Trophoblast cell (in vitro differentiated cells and primary cell): ENCODE measurements around the gene CLCA2.

ENCODE experiments used
- DNase-seq, 2 donors: peaks; one replicate each; pipeline ENCODE4 v3.0.0-alpha.2; 2016
- H2AFZ ChIP-seq: 2 replicates; pipeline ENCODE4 v1.6.1; 2013; ENCODE audit warnings: low read length, moderate library complexity, mild to moderate bottlenecking; ENCODE audit not compliant: insufficient read depth, poor library complexity
- H2AK5ac ChIP-seq: 2 replicates; pipeline ENCODE4 v1.6.1; 2013; ENCODE audit warnings: mild to moderate bottlenecking, low read length
- H2BK120ac ChIP-seq: 2 replicates; pipeline ENCODE4 v1.6.1; 2013; ENCODE audit warnings: low read length, mild to moderate bottlenecking, moderate library complexity; ENCODE audit not compliant: insufficient read depth, poor library complexity
- H2BK12ac ChIP-seq: 2 replicates; pipeline ENCODE4 v1.6.1; 2013; ENCODE audit warnings: mild to moderate bottlenecking, low read length, moderate library complexity
- H2BK5ac ChIP-seq: 2 replicates; pipeline ENCODE4 v1.6.1; 2013; ENCODE audit warnings: low read length, low read depth, moderate library complexity, mild to moderate bottlenecking; ENCODE audit not compliant: poor library complexity
- H3K14ac ChIP-seq: 2 replicates; pipeline ENCODE4 v1.6.1; 2013; ENCODE audit warnings: mild to moderate bottlenecking, low read length
- H3K18ac ChIP-seq: 2 replicates; pipeline ENCODE4 v1.6.1; 2013; ENCODE audit warnings: mild to moderate bottlenecking, low read length
- H3K23ac ChIP-seq: 2 replicates; pipeline ENCODE4 v1.6.1; 2013; ENCODE audit warnings: low read length
- H3K27ac ChIP-seq: 2 replicates; pipeline ENCODE4 v1.5.1; 2013; ENCODE audit warnings: low read depth, mild to moderate bottlenecking, inconsistent platforms, low read length, moderate library complexity
- H3K27me3 ChIP-seq: 2 replicates; pipeline ENCODE4 v1.6.1; 2013; ENCODE audit warnings: inconsistent platforms, mild to moderate bottlenecking, low read length, moderate library complexity; ENCODE audit not compliant: insufficient read depth
- H3K36me3 ChIP-seq, 2 experiments: 1 replicate in 1 of 2; 2 replicates in 1 of 2; pipeline ENCODE4 v1.6.1; 2013; ENCODE audit warnings: low read length in 2 of 2, mild to moderate bottlenecking in 2 of 2, moderate library complexity in 1 of 2; ENCODE audit not compliant: insufficient read depth in 2 of 2, control insufficient read depth in 1 of 2
- H3K4ac ChIP-seq: 2 replicates; pipeline ENCODE4 v1.6.1; 2013; ENCODE audit warnings: low read depth, mild to moderate bottlenecking, low read length, moderate library complexity
- H3K4me1 ChIP-seq, 2 experiments: 1 replicate in 1 of 2; 2 replicates in 1 of 2; pipeline ENCODE4 v1.6.1; 2013; ENCODE audit warnings: low read length in 2 of 2, mild to moderate bottlenecking in 2 of 2, moderate library complexity in 1 of 2; ENCODE audit not compliant: insufficient read depth in 2 of 2, control insufficient read depth in 1 of 2
- H3K4me2 ChIP-seq: 2 replicates; pipeline ENCODE4 v1.6.1; 2013; ENCODE audit warnings: inconsistent platforms, mild to moderate bottlenecking, low read length, moderate library complexity
- H3K4me3 ChIP-seq: 2 replicates; pipeline ENCODE4 v1.5.1; 2013; ENCODE audit warnings: mild to moderate bottlenecking, low read depth, low read length, inconsistent platforms
- H3K79me1 ChIP-seq: one replicate; pipeline ENCODE4 v1.6.1; 2013; ENCODE audit warnings: low read length
- H3K79me2 ChIP-seq: 2 replicates; pipeline ENCODE4 v1.6.1; 2013; ENCODE audit warnings: low read length, mild to moderate bottlenecking; ENCODE audit not compliant: control insufficient read depth, insufficient read depth, poor library complexity
- H3K9ac ChIP-seq: 2 replicates; pipeline ENCODE4 v1.6.1; 2013; ENCODE audit warnings: mild to moderate bottlenecking, low read length
- H3K9me3 ChIP-seq: 2 replicates; pipeline ENCODE4 v1.6.1; 2013; ENCODE audit warnings: low read depth, mild to moderate bottlenecking, control low read depth, inconsistent platforms, low read length; ENCODE audit not compliant: insufficient read depth
- H4K12ac ChIP-seq: 2 replicates; pipeline ENCODE4 v1.6.1; 2013; ENCODE audit warnings: low read depth, mild to moderate bottlenecking, low read length, moderate library complexity
- H4K8ac ChIP-seq: 2 replicates; pipeline ENCODE4 v1.6.1; 2013; ENCODE audit warnings: low read depth, mild to moderate bottlenecking, low read length, moderate library complexity
- H4K91ac ChIP-seq: one replicate; pipeline ENCODE4 v1.6.1; 2013; ENCODE audit warnings: low read depth, mild to moderate bottlenecking, low read length, moderate library complexity
- WGBS: extraction: QIAGEN DNeasy Blood & Tissue Kit; methylation state at CpG from one replicate; pipeline ENCODE4 v1.1.7; 2013; ENCODE audit warnings: missing lambda C conversion rate; ENCODE audit not compliant: insufficient read length, insufficient coverage; ENCODE audit errors: extremely low coverage; 5-methylcytosine and 5-hydroxymethylcytosine counted together

CLCA2 gene

DNA sequence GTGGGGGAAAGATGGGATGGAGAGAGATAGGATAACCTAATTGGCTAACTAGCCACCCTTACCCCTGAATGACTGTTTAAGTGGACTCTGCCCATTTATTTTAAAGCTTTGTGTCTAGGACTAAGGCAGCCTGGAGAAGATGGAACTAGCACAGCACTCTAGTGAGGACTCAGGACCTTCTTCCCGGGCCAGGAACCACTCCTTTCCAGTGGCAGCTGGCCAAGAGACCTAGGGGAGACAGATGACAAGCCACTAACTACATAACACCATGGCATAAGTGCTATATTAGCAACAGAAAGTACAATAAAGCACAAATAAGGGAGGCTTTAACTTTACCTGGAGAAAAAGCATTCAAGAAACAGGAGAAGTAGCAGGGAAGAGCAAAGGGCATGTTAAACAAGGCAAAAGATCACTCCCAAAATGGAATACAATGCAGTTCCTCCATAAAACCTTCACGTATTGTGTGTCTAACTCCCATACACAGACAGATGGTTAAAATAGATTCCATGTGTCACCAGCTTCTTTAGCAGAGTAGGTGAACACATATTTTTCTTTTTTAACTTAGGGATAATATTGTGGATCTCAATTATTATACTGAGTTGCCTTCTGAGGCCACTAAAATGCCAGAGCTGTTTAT lies 65.4 kb downstream of the CLCA2 start:
- Histone ChIP-seq H4K91ac (no peak overlapping the region), H4K12ac (no peak overlapping the region), H2BK120ac (no peak overlapping the region), H3K27ac (no peak overlapping the region), H3K9me3 (no peaks in the 10 kb centered on the region), H4K8ac (no peak overlapping the region), H3K4me1 (no peaks in the 10 kb centered on the region), H3K4me2 (no peak overlapping the region), H3K79me1 (no peaks in the 10 kb centered on the region), H2BK5ac (no peak overlapping the region), H3K23ac (no peak overlapping the region), H3K36me3 (no peaks in the 10 kb centered on the region), H3K79me2 (no peaks in the 10 kb centered on the region), H3K18ac (no peak overlapping the region), H2AK5ac (no peak overlapping the region), H3K4ac (no peak overlapping the region), H2AFZ (no peak overlapping the region), H3K4me3 (no peak overlapping the region), H2BK12ac (no peak overlapping the region), H3K14ac (no peak overlapping the region), H3K27me3 (no peaks in the 10 kb centered on the region), H3K9ac (no peak overlapping the region)
- no peak for DNase-seq
- no CpG with 5 or more reads among the region's 2 CpGs for WGBS

DNA sequence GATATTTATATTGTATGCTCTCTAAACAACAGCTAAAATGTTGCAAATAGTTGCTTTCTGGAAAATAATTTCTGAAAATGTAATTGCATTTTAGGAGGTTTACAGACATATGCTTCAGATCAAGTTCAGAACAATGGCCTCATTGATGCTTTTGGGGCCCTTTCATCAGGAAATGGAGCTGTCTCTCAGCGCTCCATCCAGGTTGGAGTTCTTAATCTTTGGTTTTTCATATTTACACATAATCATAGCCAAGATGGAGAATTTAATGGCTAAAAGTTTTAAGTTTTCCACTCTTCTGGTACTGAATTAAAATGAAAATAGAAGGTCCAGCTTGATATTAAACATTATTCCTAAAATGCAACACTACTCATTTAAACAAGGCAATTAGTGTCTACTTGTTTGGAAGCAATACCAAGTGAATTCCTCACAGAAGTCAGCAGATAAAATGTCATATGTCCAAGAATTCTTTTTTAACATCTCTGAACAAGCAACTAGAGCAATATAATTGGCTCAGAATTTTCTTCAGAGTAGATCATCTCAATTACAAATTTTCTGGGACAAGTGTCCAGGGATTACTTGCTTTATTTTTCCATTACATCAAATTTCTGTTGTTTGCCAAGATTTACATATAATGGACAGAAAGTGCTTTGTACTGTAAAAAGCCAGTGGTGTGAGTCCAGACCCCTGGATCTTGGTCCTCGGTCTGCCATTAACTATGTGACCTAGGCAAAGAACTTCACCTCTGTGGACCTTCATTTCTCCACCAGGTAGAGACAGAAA lies 67.4 kb downstream of the CLCA2 start:
- no peak overlapping the region for H2BK120ac ChIP-seq
- WGBS = no CpG with 5 or more reads among the region's 2 CpGs
- H3K79me2 ChIP-seq = no peaks in the 10 kb centered on the region
- no peak overlapping the region for H4K8ac ChIP-seq
- H3K9ac ChIP-seq = no peak overlapping the region
- no peaks in the 10 kb centered on the region for H3K36me3 ChIP-seq
- no peak overlapping the region for H3K23ac ChIP-seq
- H4K91ac ChIP-seq = no peak overlapping the region
- H3K4me2 ChIP-seq = no peak overlapping the region
- H3K79me1 ChIP-seq = no peaks in the 10 kb centered on the region
- H2BK5ac ChIP-seq = no peak overlapping the region
- H2AK5ac ChIP-seq = no peak overlapping the region
- no peak overlapping the region for H3K4ac ChIP-seq
- no peak overlapping the region for H3K14ac ChIP-seq
- H4K12ac ChIP-seq = no peak overlapping the region
- H3K18ac ChIP-seq = no peak overlapping the region
- H2AFZ ChIP-seq = no peak overlapping the region
- no peaks in the 10 kb centered on the region for H3K27me3 ChIP-seq
- H3K9me3 ChIP-seq = no peaks in the 10 kb centered on the region
- no peaks in the 10 kb centered on the region for H3K4me1 ChIP-seq
- H2BK12ac ChIP-seq = no peak overlapping the region
- no peak overlapping the region for H3K4me3 ChIP-seq
- no peak overlapping the region for H3K27ac ChIP-seq
- DNase-seq = no peak

DNA sequence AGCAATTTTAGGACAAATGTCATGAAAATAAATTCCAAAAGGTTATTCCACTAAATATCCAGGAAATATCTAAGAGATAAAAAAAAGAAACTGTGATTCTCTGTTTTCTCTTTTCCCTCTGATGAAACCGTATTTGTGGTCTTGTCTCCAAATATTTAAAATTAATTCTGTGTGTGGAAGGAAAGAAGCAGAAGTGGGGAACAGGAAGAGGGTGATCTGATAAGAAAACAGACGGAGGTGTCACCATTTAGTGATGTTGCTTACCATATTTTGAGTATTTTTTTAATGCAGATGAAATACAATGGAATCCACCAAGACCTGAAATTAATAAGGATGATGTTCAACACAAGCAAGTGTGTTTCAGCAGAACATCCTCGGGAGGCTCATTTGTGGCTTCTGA lies 74.3 kb downstream of the CLCA2 start:
- WGBS = no CpG with 5 or more reads among the region's 3 CpGs

DNA sequence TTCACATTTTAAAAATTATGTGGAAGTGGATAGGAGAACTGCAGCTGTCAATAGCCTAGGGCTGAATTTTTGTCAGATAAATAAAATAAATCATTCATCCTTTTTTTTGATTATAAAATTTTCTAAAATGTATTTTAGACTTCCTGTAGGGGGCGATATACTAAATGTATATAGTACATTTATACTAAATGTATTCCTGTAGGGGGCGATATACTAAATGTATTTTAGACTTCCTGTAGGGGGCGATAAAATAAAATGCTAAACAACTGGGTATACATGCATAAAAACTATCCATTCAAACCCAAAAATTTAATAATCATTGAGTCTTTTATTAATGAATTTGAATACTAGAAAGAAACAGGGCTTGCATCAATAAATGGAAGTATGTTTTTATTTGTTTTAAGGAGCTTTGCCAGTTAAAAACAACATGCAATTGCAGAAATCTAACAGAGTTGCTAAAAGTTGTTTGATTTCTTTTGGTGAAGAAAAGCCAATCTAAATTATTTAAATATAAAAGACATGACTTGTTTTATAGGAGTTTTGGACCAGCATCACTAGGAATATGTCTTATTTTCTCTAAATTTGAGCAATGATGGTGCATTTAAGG lies 76.1 kb downstream of the CLCA2 start:
- Histone ChIP-seq H3K9me3 (no peaks in the 10 kb centered on the region), H2BK5ac (no peak overlapping the region), H3K23ac (no peak overlapping the region), H3K14ac (no peak overlapping the region), H2AK5ac (no peak overlapping the region), H4K91ac (no peak overlapping the region), H3K4me3 (no peak overlapping the region), H3K79me1 (peaks cover 18% of the 10 kb centered on the region), H3K4ac (no peak overlapping the region), H4K12ac (no peak overlapping the region), H3K79me2 (peaks cover 2% of the 10 kb centered on the region), H3K27me3 (no peaks in the 10 kb centered on the region), H3K4me1 (peaks cover 13% of the 10 kb centered on the region in 2 experiments), H3K4me2 (no peak overlapping the region), H3K27ac (no peak overlapping the region), H2BK120ac (no peak overlapping the region), H3K36me3 (no peaks in the 10 kb centered on the region), H2BK12ac (no peak overlapping the region), H3K9ac (no peak overlapping the region), H4K8ac (no peak overlapping the region), H2AFZ (no peak overlapping the region), H3K18ac (no peak overlapping the region)
- DNase-seq = peak in 1 of 2 donors; percentile 88
- WGBS = no CpG with 5 or more reads among the region's 3 CpGs

More for the DNA sequence above, 74.3 kb downstream of the CLCA2 start:
- Histone ChIP-seq H3K4ac (no peak overlapping the region), H3K79me2 (no peaks in the 10 kb centered on the region), H3K23ac (no peak overlapping the region), H3K27me3 (no peaks in the 10 kb centered on the region), H3K14ac (no peak overlapping the region), H3K9ac (no peak overlapping the region), H3K9me3 (no peaks in the 10 kb centered on the region), H4K8ac (no peak overlapping the region), H3K79me1 (peaks cover 10% of the 10 kb centered on the region), H3K4me3 (no peak overlapping the region), H3K18ac (no peak overlapping the region), H3K27ac (no peak overlapping the region), H3K4me1 (peaks cover 7% of the 10 kb centered on the region in 2 experiments), H3K4me2 (no peak overlapping the region), H4K91ac (no peak overlapping the region), H2AFZ (no peak overlapping the region), H3K36me3 (no peaks in the 10 kb centered on the region), H2BK5ac (no peak overlapping the region), H4K12ac (no peak overlapping the region), H2AK5ac (no peak overlapping the region), H2BK12ac (no peak overlapping the region), H2BK120ac (no peak overlapping the region)
- no peak for DNase-seq
